GM18868 (cell line): Measurements from ENCODE around the gene PCDH1.
A peak's percentile ranks its signal among the peaks of the same experiment; 100 is the strongest.

Source experiments
- ATAC-seq: cut with Tn5 transposase; IDR thresholded peaks from one replicate; pipeline ENCODE4 v1.9.1; 2021; ENCODE audit warnings: mild to moderate bottlenecking, moderate library complexity; ENCODE audit not compliant: unreplicated experiment

PCDH1 gene

GRCh38 chr5:141812512-141812911, 65.7 kb downstream of the PCDH1 start:
- ATAC-seq, result no peak

- peak; percentile 66 for ATAC-seq
Measured at GRCh38 chr5:141811287-141812155, 66.7 kb downstream of the PCDH1 start.

- ATAC-seq, result no peak
Measured at GRCh38 chr5:141810702-141811101, 67.5 kb downstream of the PCDH1 start.

- no peak for ATAC-seq
Measured at GRCh38 chr5:141809380-141810096, 68.7 kb downstream of the PCDH1 start.

GRCh38 chr5:141808857-141809256, 69.4 kb downstream of the PCDH1 start:
- no peak for ATAC-seq

- ATAC-seq, result no peak
Measured at GRCh38 chr5:141807732-141808131, 70.5 kb downstream of the PCDH1 start.

- ATAC-seq, result no peak
Measured at GRCh38 chr5:141807329-141807728, 70.9 kb downstream of the PCDH1 start.

GRCh38 chr5:141806626-141807025, 71.6 kb downstream of the PCDH1 start:
- no peak for ATAC-seq

- no peak for ATAC-seq
Measured at GRCh38 chr5:141805874-141806595, 72.2 kb downstream of the PCDH1 start.

GRCh38 chr5:141804475-141804874, 73.7 kb downstream of the PCDH1 start:
- no peak for ATAC-seq
